ENCODE data around the gene CTSL. TPM values are rescaled to one million over a fixed set of nuclear protein-coding genes. Genes with fewer than 3 reads are reported as not detected.

Gene CTSL
- polyA plus RNA-seq, 3 donors: 22.0 to 28.8 (median 28.3) TPM

DNA sequence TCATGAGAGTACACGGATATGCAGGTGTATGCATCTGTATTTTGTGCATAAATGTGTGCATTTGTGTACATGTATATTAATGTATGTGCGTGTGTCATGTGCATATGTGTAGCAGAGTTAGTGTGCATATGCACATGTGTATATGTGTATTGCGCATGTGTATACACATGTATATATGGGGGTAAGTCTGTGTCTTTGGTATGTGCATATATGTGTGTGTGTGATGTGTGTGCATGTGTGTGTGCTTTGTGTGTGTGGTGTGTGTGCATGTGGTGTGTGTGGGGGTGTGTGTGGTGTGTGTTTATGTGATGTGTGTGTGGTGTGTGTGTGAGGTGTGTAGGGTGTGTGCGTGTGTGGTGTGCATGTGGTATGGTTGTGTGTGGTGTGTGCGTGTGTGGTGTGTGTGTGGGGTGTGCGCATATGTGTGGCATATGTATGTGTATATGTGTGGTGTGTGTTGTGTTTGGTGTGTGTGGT lies 13.1 kb upstream of the CTSL start:
- Mint-ChIP-seq H3K9me3 (peaks cover 0 to 2% (median 0%) of the 10 kb centered on the region in 7 donors), H3K4me3 (peak overlapping the region in 1 of 2 donors; percentile 44), H3K36me3 (peaks cover 16 to 17% of the 10 kb centered on the region in 2 donors), H3K27ac (peak overlapping the region; percentile 80 to 94 (median 90)), H3K27me3 (ENCODE audit: low read depth in 3 of 3) (peaks cover 1 to 7% (median 4%) of the 10 kb centered on the region in 3 donors), H3K4me1 (peaks cover 56% of the 10 kb centered on the region)
- no peak for DNase-seq
- Histone ChIP-seq H3K27me3 (ENCODE audit: control insufficient read depth in 2 of 2, insufficient read depth in 2 of 2, low read length in 2 of 2) (no peaks in the 10 kb centered on the region), H3K9me3 (replicated peaks in 1 of 2; ENCODE audit: control insufficient read depth in 1 of 2, insufficient read depth in 1 of 2, low read length in 2 of 2) (no peaks in the 10 kb centered on the region), H4K20me1 (ENCODE audit: insufficient read depth, low read length) (peaks cover 3% of the 10 kb centered on the region), H3K4me2 (replicated peaks; ENCODE audit: extremely low read depth, low read length, poor library complexity, severe bottlenecking) (no peak overlapping the region), H3K4me3 (replicated peaks in 1 of 3; ENCODE audit: low read depth in 2 of 3, low read length in 3 of 3) (no peak overlapping the region), H3K4me1 (ENCODE audit: control insufficient read depth in 1 of 2, insufficient read depth in 2 of 2, low read length in 2 of 2) (peaks cover 29 to 42% of the 10 kb centered on the region in 2 donors), H3K27ac (ENCODE audit: low read depth in 1 of 2, low read length in 2 of 2) (peak overlapping the region in 1 of 2 donors; percentile 65), H3K79me2 (ENCODE audit: insufficient read depth, low read length) (no peaks in the 10 kb centered on the region), H3K36me3 (replicated peaks in 1 of 2; ENCODE audit: control insufficient read depth in 1 of 2, insufficient read depth in 2 of 2, low read length in 2 of 2) (peaks cover 0 to 8% of the 10 kb centered on the region in 2 donors), H3K9ac (ENCODE audit: insufficient read depth, low read length, poor library complexity, severe bottlenecking) (no peak overlapping the region), H2AFZ (ENCODE audit: insufficient read depth, low read depth, low read length, poor library complexity, severe bottlenecking) (no peak overlapping the region)
- intact Hi-C loops (cut with micrococcal nuclease): loop anchor here (5.0 to 10.0 kb wide), 5 partner anchors 79 to 306 kb away; partner anchors contain the start of gene DAPK1 (in 1 of the 2)
- TF ChIP-seq, protein P1, sequence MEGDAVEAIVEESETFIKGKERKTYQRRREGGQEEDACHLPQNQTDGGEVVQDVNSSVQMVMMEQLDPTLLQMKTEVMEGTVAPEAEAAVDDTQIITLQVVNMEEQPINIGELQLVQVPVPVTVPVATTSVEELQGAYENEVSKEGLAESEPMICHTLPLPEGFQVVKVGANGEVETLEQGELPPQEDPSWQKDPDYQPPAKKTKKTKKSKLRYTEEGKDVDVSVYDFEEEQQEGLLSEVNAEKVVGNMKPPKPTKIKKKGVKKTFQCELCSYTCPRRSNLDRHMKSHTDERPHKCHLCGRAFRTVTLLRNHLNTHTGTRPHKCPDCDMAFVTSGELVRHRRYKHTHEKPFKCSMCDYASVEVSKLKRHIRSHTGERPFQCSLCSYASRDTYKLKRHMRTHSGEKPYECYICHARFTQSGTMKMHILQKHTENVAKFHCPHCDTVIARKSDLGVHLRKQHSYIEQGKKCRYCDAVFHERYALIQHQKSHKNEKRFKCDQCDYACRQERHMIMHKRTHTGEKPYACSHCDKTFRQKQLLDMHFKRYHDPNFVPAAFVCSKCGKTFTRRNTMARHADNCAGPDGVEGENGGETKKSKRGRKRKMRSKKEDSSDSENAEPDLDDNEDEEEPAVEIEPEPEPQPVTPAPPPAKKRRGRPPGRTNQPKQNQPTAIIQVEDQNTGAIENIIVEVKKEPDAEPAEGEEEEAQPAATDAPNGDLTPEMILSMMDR (IDR thresholded peaks at IDR 0.05): no peak
- WGBS (ENCODE audit: insufficient coverage): 97% methylated on average over 6 of the region's 6 CpGs

- Histone ChIP-seq H3K9ac (ENCODE audit: insufficient read depth, low read length, poor library complexity, severe bottlenecking) (no peak overlapping the region), H3K27ac (ENCODE audit: low read depth in 1 of 2, low read length in 2 of 2) (peak overlapping the region; percentile 56 to 69), H3K27me3 (ENCODE audit: control insufficient read depth in 2 of 2, insufficient read depth in 2 of 2, low read length in 2 of 2) (peaks cover 0 to 2% of the 10 kb centered on the region in 2 donors), H3K4me1 (ENCODE audit: control insufficient read depth in 1 of 2, insufficient read depth in 2 of 2, low read length in 2 of 2) (peaks cover 26 to 36% of the 10 kb centered on the region in 2 donors), H3K4me2 (replicated peaks; ENCODE audit: extremely low read depth, low read length, poor library complexity, severe bottlenecking) (peak overlapping the region; percentile 40), H3K4me3 (replicated peaks in 1 of 3; ENCODE audit: low read depth in 2 of 3, low read length in 3 of 3) (peak overlapping the region in 2 of 3 experiments; percentile 15 to 23), H4K20me1 (ENCODE audit: insufficient read depth, low read length) (no peaks in the 10 kb centered on the region), H3K9me3 (replicated peaks in 1 of 2; ENCODE audit: control insufficient read depth in 1 of 2, insufficient read depth in 1 of 2, low read length in 2 of 2) (no peaks in the 10 kb centered on the region), H3K36me3 (replicated peaks in 1 of 2; ENCODE audit: control insufficient read depth in 1 of 2, insufficient read depth in 2 of 2, low read length in 2 of 2) (peaks cover 0 to 8% of the 10 kb centered on the region in 2 donors), H3K79me2 (ENCODE audit: insufficient read depth, low read length) (no peaks in the 10 kb centered on the region), H2AFZ (ENCODE audit: insufficient read depth, low read depth, low read length, poor library complexity, severe bottlenecking) (no peak overlapping the region)
- TF ChIP-seq, protein P1 (IDR thresholded peaks at IDR 0.05): no peak
- Mint-ChIP-seq H3K4me1 (peaks cover 52% of the 10 kb centered on the region), H3K4me3 (peak overlapping the region in 1 of 2 donors; percentile 78), H3K9me3 (peaks cover 0 to 2% (median 0%) of the 10 kb centered on the region in 7 donors), H3K27me3 (ENCODE audit: low read depth in 3 of 3) (peaks cover 4 to 7% (median 5%) of the 10 kb centered on the region in 3 donors), H3K36me3 (peaks cover 13 to 14% of the 10 kb centered on the region in 2 donors), H3K27ac (peak overlapping the region; percentile 80 to 94 (median 90))
- WGBS (ENCODE audit: insufficient coverage): 9% methylated on average over 10 of the region's 11 CpGs
- intact Hi-C loops (cut with micrococcal nuclease): loop anchor here (5.0 to 10.0 kb wide), 5 partner anchors 79 to 306 kb away; partner anchors contain the start of gene DAPK1 (in 1 of the 2)
- DNase-seq: peak; percentile 99 to 100 (median 99)
Measured at GRCh38 chr9:87713278-87713987, 12.5 kb upstream of the CTSL start.

Measured in CD14-positive monocyte (primary cell).